IPS-NIHi7 (cell line): Measurements from ENCODE around the gene PLS3.

Experiments
- DNase-seq: peaks from one replicate; pipeline ENCODE4 v3.0.0; 2012; ENCODE audit warnings: mixed read lengths; ENCODE audit errors: extremely low spot score

Gene PLS3

DNA sequence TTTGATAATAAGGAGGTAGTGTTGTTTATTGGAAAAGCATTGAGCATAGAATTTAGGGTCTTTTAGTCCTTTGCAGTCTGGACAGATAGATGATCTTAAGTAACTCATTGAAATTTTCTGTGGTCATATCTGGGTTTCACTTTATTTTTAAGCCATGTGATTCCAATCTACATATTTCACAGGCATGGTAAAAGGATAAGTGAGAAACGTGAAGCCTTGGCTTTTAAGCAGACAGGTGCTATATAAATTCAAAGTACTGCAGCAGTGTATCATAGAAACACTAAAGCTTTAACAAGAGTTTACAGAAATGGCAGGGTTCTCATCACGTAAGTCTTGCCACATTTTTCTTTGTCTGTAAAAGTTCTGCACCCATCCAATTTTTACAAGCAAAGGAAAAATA is 4.9 kb downstream of the PLS3 start:
- no peak for DNase-seq

DNA sequence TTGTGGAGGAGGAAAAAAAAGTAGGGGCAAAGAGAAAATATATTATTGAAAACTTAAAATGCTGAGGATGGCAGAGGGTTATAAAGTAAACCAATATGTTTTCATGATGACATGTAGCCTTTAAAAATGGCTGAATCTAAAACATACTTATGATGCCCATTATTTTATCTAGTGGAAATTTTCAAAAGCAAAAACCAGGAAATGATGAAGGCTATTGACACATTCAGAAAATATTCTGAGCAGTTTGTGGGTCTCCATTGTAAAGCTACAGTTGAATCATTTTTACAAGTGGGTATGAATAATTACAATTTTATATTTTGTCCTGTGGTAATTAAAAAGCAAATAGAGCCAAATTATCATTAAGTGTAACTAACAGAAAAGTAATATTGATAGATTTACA is 10.7 kb downstream of the PLS3 start:
- no peak for DNase-seq

DNA sequence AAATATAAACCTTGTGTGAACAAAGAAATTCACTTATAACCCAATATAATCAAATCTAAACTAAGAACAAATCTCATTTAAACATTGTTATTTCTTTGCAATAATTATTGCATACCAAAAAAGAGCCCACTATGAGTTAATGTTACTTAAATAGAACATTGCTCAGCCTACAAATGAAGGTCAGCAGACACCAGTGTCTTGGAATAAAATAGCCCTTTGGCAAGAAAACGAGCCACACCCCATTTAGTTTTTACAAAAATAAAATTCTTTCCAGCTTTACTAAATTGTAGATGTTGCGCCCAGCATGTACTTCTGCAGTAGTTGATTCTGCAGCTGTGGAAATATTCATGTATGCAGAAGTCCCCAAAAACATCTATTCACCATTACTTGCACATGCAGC is 12.2 kb downstream of the PLS3 start:
- no peak for DNase-seq

DNA sequence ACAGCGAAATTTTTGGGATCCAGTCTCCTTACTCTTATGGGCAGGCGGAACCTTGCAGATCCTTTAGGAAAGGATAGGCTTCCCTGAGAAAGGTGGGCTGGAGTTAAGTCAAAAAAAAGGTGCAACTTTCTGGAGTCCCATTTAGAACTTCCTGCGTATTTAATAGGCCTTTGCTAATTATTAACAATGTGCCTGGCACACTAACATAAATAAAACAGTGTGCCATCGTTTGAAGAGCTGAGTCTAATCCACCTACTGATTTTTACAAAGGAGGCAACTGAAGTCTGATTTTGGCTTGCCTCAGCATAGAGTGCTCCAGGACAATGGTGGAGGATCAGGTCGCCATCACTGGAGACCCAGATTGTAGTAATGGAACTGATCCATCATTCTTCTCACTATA is 15.7 kb downstream of the PLS3 start:
- no peak for DNase-seq

DNA sequence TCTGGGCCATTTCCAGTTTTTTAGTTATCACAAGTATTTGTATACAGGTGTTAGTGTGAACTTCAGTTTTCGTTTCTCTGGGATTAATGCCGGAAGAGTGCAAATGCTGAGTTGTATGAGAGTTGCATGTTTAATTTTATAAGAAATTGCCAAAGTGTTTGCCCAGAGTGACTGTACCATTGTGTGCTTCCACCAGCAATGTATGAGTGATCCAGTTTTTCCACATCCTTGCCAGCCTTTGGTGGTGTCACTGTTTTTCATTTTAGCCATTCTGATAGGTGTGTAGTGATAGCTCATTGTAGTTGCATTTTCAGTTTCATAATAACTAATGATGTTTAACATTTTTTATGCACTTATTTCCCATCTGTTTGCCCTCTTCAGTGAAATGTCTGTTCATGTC is 18.4 kb downstream of the PLS3 start:
- DNase-seq: no peak

- DNase-seq: no peak
Measured at GRCh38 chrX:115579786-115580294, 18.9 kb downstream of the PLS3 start.

- DNase-seq: no peak
Measured at GRCh38 chrX:115581759-115582615, 21.0 kb downstream of the PLS3 start.

GRCh38 chrX:115582616-115583495 is 21.9 kb downstream of the PLS3 start:
- no peak for DNase-seq

DNA sequence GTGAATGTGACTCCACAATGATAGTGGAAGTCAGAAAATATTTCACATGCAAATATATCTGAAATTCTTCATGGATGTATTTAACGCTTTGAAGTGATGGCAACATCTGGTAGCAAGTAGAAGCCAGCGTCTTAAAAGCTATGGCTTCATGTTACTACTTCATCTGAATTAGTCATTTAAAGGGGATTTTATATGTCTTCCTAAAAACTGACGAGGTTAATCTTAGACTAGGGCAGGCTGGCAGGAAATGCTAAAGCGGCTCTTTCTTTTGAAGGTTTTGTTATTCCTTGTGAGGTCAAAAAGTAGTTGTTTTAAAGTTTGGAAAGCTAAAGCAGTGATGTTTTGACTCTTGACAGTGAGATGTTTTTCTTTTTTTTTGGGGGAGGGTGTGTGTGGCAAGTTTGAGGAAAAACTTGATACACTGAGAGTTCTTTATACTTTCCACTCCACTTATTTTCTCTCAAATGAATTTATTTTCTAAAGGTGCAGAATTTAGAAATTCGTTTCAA is 22.6 kb downstream of the PLS3 start:
- DNase-seq: no peak

DNA sequence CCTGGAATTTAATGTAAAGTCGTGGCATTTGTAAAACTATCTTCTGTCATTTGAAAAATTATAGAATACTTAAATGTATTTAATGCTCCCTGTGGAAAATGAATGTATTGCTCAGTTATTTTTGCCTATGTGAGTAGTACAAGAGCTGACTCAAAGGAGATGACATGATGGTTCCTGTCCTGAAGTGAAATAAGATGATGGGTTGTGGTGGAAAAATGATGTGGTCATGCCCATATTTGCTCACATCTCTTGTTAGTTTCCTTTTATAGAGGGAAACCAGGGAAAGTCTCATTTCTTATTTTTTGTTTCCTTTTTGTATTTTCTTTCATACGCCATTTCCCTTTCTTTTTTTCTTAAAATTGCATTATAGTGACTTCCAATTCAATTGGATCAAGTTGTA is 23.7 kb downstream of the PLS3 start:
- no peak for DNase-seq

GRCh38 chrX:115588179-115588578 is 27.2 kb downstream of the PLS3 start:
- no peak for DNase-seq

DNA sequence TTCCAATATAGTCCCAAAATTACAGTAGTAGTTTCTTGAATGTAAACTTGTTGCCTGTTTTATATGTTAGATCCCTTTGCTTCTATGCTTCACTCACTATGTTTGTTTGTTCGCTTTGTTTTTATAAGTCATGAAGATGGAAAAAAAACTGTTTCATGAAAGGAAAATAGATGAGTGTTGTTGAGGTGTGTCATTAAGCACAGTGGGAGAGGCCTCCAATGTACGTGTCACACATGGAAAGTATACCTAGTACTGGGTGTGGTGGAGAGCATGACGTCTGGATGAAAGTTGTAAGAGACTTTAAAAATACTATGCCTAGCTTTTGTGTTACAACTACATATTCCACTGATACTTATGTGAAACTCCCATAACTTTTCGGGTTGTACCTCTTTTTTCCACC is 28.4 kb downstream of the PLS3 start:
- no peak for DNase-seq

- no peak for DNase-seq
Measured at GRCh38 chrX:115591420-115591819, 30.4 kb downstream of the PLS3 start.

DNA sequence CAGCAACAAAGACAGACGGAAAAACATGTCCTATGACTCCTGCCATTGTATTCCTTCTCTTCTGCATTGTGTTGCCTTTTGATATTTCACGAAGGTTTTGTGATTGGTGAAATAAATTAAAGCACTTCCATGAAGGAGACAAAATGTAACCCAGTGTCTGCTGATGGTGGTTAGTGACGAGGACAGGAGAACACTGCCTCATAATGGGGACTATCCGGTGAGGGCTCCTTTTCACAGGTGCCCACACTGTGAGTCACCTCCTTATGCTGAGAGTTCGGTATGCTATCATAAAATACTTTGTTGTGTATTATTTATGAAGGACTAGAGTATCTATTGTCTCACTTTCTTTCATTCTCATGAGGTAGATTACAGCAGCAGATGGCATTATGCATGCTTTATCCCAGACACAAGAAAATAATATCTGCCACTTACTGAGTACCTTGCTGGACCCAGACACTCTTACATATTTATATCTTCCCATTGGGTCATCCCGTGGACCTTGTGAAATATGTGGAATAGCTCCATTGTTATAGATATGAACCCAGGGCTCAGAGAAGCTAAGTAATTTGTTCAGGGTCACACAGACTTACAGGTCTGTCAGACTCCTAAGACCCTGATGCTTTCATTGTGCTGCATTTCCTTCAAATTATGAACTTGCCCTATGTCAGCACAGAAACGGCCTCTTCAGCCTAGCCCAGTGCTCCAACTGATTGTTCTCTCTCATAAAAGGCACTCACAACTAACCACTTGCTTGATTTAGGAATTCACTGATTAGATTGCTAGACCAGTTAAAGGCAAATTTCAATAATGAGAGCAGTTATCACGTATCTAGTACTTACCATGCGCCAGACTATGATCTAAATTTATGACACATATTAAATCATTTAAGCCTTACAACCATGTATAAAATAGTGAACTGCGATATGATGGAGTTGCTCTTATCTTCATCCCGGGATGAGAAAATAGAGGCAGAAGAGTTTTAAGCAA is 31.2 kb downstream of the PLS3 start:
- DNase-seq: no peak

GRCh38 chrX:115592997-115593734 is 32.2 kb downstream of the PLS3 start:
- DNase-seq: no peak

DNA sequence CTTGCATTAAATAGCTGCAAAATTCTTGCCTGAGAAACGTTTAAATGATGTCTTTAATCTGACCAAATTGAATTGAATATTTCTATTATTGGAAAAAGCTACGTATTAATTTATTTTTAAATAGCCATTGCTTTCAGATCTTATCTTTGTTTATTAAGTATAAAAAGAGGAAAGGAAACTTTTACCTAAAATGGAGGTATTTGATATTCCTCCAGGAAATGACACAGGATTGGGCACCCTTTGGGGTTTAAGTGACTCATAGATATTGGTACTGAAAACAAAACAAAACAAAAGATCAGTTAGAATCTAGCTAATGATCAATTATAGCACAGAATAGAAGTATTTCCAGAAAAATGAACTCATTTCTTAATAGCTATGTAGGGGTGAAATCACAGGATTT is 34.1 kb downstream of the PLS3 start:
- no peak for DNase-seq

DNA sequence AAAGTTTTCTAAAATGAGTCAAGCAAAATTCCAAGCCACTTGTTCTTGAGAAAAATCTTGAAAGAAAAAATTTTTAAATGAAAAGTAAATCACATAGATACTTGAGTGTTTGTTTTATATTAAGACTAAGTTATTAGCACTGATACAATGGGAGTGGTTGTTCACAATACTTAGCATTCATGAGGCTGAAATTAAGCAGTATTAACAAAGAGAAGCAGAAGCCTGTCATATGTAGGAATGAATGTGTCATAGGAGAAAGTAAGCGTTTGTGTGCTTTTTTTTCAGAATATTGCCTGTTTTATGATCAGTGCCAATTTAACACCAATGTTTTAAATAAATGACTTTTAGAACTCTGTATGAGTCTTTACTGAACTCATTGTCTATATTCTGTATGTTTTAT is 37.6 kb downstream of the PLS3 start:
- DNase-seq: no peak

- no peak for DNase-seq
Measured at GRCh38 chrX:115602308-115602707, 41.3 kb downstream of the PLS3 start.

- no peak for DNase-seq
Measured at GRCh38 chrX:115602729-115603389, 41.9 kb downstream of the PLS3 start.

DNA sequence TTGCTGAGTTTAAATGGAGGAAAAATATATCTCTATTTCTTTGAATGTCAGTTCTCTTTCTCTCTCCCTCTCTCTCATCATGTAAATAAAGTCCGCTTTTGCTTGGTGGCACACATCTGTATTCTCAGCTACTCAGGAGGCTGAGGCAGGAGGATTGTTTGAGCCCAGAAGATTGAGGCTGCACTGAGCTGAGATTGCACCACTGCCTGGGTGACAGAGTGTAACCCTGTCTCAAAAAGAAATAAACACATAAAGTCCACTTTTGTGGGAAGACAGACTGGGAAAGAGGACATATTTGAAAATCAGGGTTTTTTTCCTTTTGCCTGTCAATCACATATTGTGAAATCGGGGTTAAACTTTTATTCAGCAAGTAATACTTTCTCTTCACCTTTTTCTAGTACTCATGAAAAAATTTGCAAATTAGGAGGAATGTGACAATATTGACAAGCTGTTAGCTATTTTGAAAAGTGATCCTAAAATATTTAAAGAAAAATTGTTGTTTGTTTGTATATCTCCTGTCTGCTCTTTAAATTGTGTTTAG is 42.6 kb downstream of the PLS3 start:
- no peak for DNase-seq
